A549 (cell line): ENCODE measurements around the gene PGGT1B. TPM values are rescaled to one million over a fixed set of nuclear protein-coding genes. Genes with fewer than 3 reads are reported as not detected.
A peak's percentile ranks its signal among the peaks of the same experiment; 100 is the strongest.

Experiments
- ATAC-seq, 2 experiments: fragments of 200-7000 bp in 1 of 2; fragments of >200 bp in 1 of 2; cut with Nextera tagmentation in 1 of 2; cut with Tn5 transposase in 1 of 2; 3 replicates each; pipeline versions ENCODE4 v1.8.0 to v1.9.1; 2018 to 2020; ENCODE audit warnings: mild to moderate bottlenecking in 1 of 2, moderate library complexity in 1 of 2
- CTCF ChIA-PET: fragments of 300-600 bp; sonication (Branson Sonifier 250); formaldehyde crosslinking; extraction: SDS; loops from one replicate; lab custom pipeline; 2021; ENCODE audit warnings: antibody characterized with exemption, inconsistent platforms; lab: Yijun Ruan, JAX
- POLR2A ChIA-PET: fragments of 350-600 bp; formaldehyde crosslinking; extraction: SDS; loops from one replicate; lab custom pipeline; 2021; ENCODE audit warnings: antibody characterized with exemption, inconsistent platforms; lab: Yijun Ruan, JAX
- DNase-seq, 2 experiments: peaks; one replicate each; pipeline versions ENCODE4 v3.0.0 to v3.0.0-alpha.2; 2011 to 2016; ENCODE audit warnings: low read depth in 1 of 2, low spot score in 1 of 2
- FAIRE-seq: peaks from 2 replicates; lab custom pipeline; 2011; peaks lifted over from hg19 to GRCh38; lab: Jason Lieb, UNC
- H3K27ac ChIP-seq, 2 experiments: fragments of >200 bp; sonication (Bioruptor Twin); formaldehyde crosslinking; 3 replicates each; pipeline ENCODE4 v1.5.1; 2016 to 2017
- H3K4me1 ChIP-seq: fragments of >200 bp; sonication (Bioruptor Twin); formaldehyde crosslinking; 3 replicates; pipeline ENCODE4 v1.6.1; 2016
- H3K4me2 ChIP-seq: fragments of >200 bp; sonication (Bioruptor Twin); formaldehyde crosslinking; 3 replicates; pipeline ENCODE4 v1.6.1; 2016
- H3K4me3 ChIP-seq: fragments of >200 bp; sonication (Bioruptor Twin); formaldehyde crosslinking; 3 replicates; pipeline ENCODE4 v1.5.1; 2016
- H3K9me3 ChIP-seq: fragments of >200 bp; sonication (Bioruptor Twin); formaldehyde crosslinking; 3 replicates; pipeline ENCODE4 v1.6.1; 2016
- CBX2 ChIP-seq: fragments of 200-600 bp; sonication (generic); IDR thresholded peaks from 2 replicates; pipeline ENCODE4 v1.6.1; 2016; ENCODE audit warnings: low read depth, mild to moderate bottlenecking, borderline replicate concordance
- CEBPB ChIP-seq, 2 experiments: fragments of >200 bp in 1 of 2; sonication (Bioruptor Twin) in 1 of 2; formaldehyde crosslinking in 1 of 2; IDR thresholded peaks; 2 replicates each; pipeline ENCODE4 v1.6.1; 2012 to 2016
- EHMT2 ChIP-seq: fragments of 200-600 bp; sonication (generic); IDR thresholded peaks from 2 replicates; pipeline ENCODE4 v1.6.1; 2016; ENCODE audit warnings: antibody characterized with exemption, low read depth, mild to moderate bottlenecking, moderate library complexity
- ESRRA ChIP-seq: fragments of 150-350 bp; IDR thresholded peaks from 2 replicates; pipeline ENCODE4 v1.6.1; 2014; ENCODE audit warnings: mild to moderate bottlenecking, low read length, borderline replicate concordance
- FOSL2 ChIP-seq, 2 experiments: fragments of 450-650 bp in 1 of 2; fragments of >200 bp in 1 of 2; sonication (Bioruptor Twin) in 1 of 2; formaldehyde crosslinking; IDR thresholded peaks; 2 replicates each; pipeline versions ENCODE4 v1.5.0 to v1.6.1; 2016 to 2020; ENCODE audit warnings: mild to moderate bottlenecking in 1 of 2, moderate library complexity in 1 of 2
- HEYL ChIP-seq: fragments of 250-450 bp; sonication (Bioruptor Pico); IDR thresholded peaks from 2 replicates; pipeline ENCODE4 v1.8.0; 2021; ENCODE audit warnings: mild to moderate bottlenecking, moderate library complexity
- HOXA7 ChIP-seq: fragments of 250-450 bp; sonication (Bioruptor Pico); IDR thresholded peaks from 2 replicates; pipeline ENCODE4 v1.5.0; 2020; ENCODE audit warnings: mild to moderate bottlenecking, moderate library complexity
- HOXB13 ChIP-seq: fragments of 250-450 bp; sonication (Bioruptor Pico); IDR thresholded peaks from 2 replicates; pipeline ENCODE4 v1.5.0; 2020; ENCODE audit warnings: low read depth, mild to moderate bottlenecking, moderate library complexity
- JUNB ChIP-seq: fragments of >200 bp; sonication (Bioruptor Twin); formaldehyde crosslinking; IDR thresholded peaks from 2 replicates; pipeline ENCODE4 v1.6.1; 2016
- KDM1A ChIP-seq: fragments of 200-600 bp; sonication (generic); IDR thresholded peaks from 2 replicates; pipeline ENCODE4 v1.6.1; 2016; ENCODE audit warnings: low read depth, mild to moderate bottlenecking
- MAZ ChIP-seq: fragments of 150-350 bp; IDR thresholded peaks from 2 replicates; pipeline ENCODE4 v1.6.1; 2014; ENCODE audit warnings: antibody characterized with exemption, low read depth, low read length, borderline replicate concordance
- MYC ChIP-seq: IDR thresholded peaks from 2 replicates; pipeline ENCODE4 v1.6.1; 2012; ENCODE audit warnings: mild to moderate bottlenecking, inconsistent platforms, low read length, improper control_type of control experiment, borderline replicate concordance
- NFE2L2 ChIP-seq: fragments of 150-350 bp; conservative IDR thresholded peaks from 2 replicates; pipeline ENCODE4 v1.6.1; 2014; ENCODE audit warnings: low read length
- NR3C1 ChIP-seq: fragments of >200 bp; sonication (Bioruptor Twin); formaldehyde crosslinking; IDR thresholded peaks from 3 replicates; pipeline ENCODE4 v1.6.1; 2017
- PHF8 ChIP-seq: fragments of 200-600 bp; sonication (generic); IDR thresholded peaks from 2 replicates; pipeline ENCODE4 v1.6.1; 2016; ENCODE audit warnings: low read depth, mild to moderate bottlenecking, antibody characterized with exemption, moderate library complexity, borderline replicate concordance
- POLR2AphosphoS2 ChIP-seq: conservative IDR thresholded peaks from 2 replicates; pipeline ENCODE4 v1.6.1; 2012; ENCODE audit warnings: low read length, improper control_type of control experiment, inconsistent platforms
- RAD21 ChIP-seq, 2 experiments: fragments of >200 bp in 1 of 2; sonication (Bioruptor Twin) in 1 of 2; formaldehyde crosslinking in 1 of 2; IDR thresholded peaks in 1 of 2; conservative IDR thresholded peaks in 1 of 2; 2 replicates in 1 of 2; 3 replicates in 1 of 2; pipeline ENCODE4 v1.6.1; 2012 to 2018; ENCODE audit warnings: inconsistent platforms in 1 of 2
- RCOR1 ChIP-seq: fragments of 150-350 bp; IDR thresholded peaks from 2 replicates; pipeline ENCODE4 v1.6.1; 2014; ENCODE audit warnings: antibody characterized with exemption, low read length, low read depth
- RFX5 ChIP-seq: fragments of 450-650 bp; IDR thresholded peaks from 2 replicates; pipeline ENCODE4 v1.7.1; 2014; ENCODE audit warnings: antibody characterized with exemption, mild to moderate bottlenecking, moderate library complexity
- SMC3 ChIP-seq: fragments of >200 bp; sonication (Bioruptor Twin); formaldehyde crosslinking; IDR thresholded peaks from 3 replicates; pipeline ENCODE4 v1.6.1; 2018; ENCODE audit warnings: inconsistent platforms
- SREBF2 ChIP-seq: fragments of 450-650 bp; IDR thresholded peaks from 2 replicates; pipeline ENCODE4 v1.6.1; 2014; ENCODE audit warnings: mild to moderate bottlenecking, moderate library complexity
- TFCP2L1 ChIP-seq: fragments of 250-450 bp; sonication (Bioruptor Pico); IDR thresholded peaks from 2 replicates; pipeline ENCODE4 v1.5.0; 2021; ENCODE audit warnings: mild to moderate bottlenecking
- ZSCAN20 ChIP-seq: fragments of 250-450 bp; sonication (Bioruptor Pico); IDR thresholded peaks from 2 replicates; pipeline ENCODE4 v1.8.0; 2022; ENCODE audit warnings: mild to moderate bottlenecking, moderate library complexity
- WGBS: methylation state at CpG from one replicate; pipeline ENCODE4 v1.1.6; 2017; ENCODE audit errors: missing lambda C conversion rate; 5-methylcytosine and 5-hydroxymethylcytosine counted together
- polyA plus RNA-seq, 4 experiments: library from polyadenylated mRNA; depleted of rRNA in 3 of 4; stranded (reverse); fragments of >200 nt; fragmentation: RNase III in 1 of 4; extraction: RNeasy Plus Mini Kit Qiagen cat#74134 plus additional on column Dnase treatment in 1 of 4; gene quantifications; 2 replicates in 3 of 4; 3 replicates in 1 of 4; pipeline ENCODE4 v1.2.3, GENCODE V29; 2011 to 2017
- TF ChIP-seq, protein P1 (sequence below): fragments of 250-450 bp; sonication (Bioruptor Pico); IDR thresholded peaks from 2 replicates; pipeline ENCODE4 v1.5.0; 2021; ENCODE audit warnings: mild to moderate bottlenecking, moderate library complexity, borderline replicate concordance
- TF ChIP-seq, protein P2 (sequence below): IDR thresholded peaks from 2 replicates; pipeline ENCODE4 v1.6.1; 2012
- TF ChIP-seq, protein P3 (sequence below): fragments of >200 bp; sonication (Bioruptor Twin); formaldehyde crosslinking; IDR thresholded peaks from 3 replicates; pipeline ENCODE4 v1.6.1; 2016
- TF ChIP-seq, protein P4 (sequence below): fragments of >200 bp; sonication (Bioruptor Twin); formaldehyde crosslinking; IDR thresholded peaks from 3 replicates; pipeline ENCODE4 v1.5.1; 2016
- TF ChIP-seq, protein P5 (sequence below): IDR thresholded peaks from 2 replicates; pipeline ENCODE4 v1.6.1; 2012; ENCODE audit warnings: low read depth, borderline replicate concordance

The PGGT1B gene
- polyA plus RNA-seq, 2 of the 4 experiments (the other 2 are of a cell fraction), result 6.7 to 15.9 TPM

DNA sequence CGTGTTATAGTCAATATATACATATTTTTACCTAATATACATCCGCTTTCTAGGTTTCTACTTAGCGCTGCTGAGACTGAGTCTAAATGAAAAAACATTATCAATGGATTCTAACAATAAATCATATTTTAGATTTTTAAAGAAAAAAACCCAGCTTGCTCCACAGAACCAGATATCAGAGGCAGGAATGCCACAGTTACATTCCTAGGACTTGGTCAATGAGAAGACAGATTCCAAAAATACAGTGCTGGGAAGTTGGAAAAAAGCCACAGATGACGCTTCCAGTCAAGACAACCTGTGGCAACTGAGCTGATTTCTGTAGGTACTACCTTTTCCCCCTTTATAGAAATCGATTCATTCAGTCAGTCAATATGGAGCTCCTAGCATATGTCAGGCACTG, 34.4 kb upstream of the PGGT1B start:
- POLR2A ChIA-PET, result interaction anchor here (1.1 to 1.3 kb wide), 3 partner anchors 35 to 248 kb away, joined by 3 to 9 read pairs (median 6); partner anchors contain the start of genes FEM1C, PGGT1B and TRIM36
- TF ChIP-seq HOXB13, result no peak
- TF ChIP-seq CEBPB (IDR thresholded peaks at IDR 0.05), result no peak
- TF ChIP-seq, all 56 proteins: peak for 0
- CTCF ChIA-PET, result interaction anchor here (0.7 to 2.6 kb wide), 3 partner anchors 12 to 277 kb away, joined by 3 to 9 read pairs (median 4); no protein-coding TSS in a partner anchor
- no peaks in the 10 kb centered on the region for H3K9me3 ChIP-seq
- DNase-seq, result peak in 1 of 2 experiments; percentile 2
- H3K4me3 ChIP-seq, result peak overlapping the region; percentile 34
- no peak overlapping the region for H3K27ac ChIP-seq
- H3K4me2 ChIP-seq, result peak overlapping the region; percentile 95
- FAIRE-seq, result no peak
- peaks cover 10% of the 10 kb centered on the region for H3K4me1 ChIP-seq
- ATAC-seq, result no peak
- 66% methylated on average over 5 of the region's 5 CpGs for WGBS

DNA sequence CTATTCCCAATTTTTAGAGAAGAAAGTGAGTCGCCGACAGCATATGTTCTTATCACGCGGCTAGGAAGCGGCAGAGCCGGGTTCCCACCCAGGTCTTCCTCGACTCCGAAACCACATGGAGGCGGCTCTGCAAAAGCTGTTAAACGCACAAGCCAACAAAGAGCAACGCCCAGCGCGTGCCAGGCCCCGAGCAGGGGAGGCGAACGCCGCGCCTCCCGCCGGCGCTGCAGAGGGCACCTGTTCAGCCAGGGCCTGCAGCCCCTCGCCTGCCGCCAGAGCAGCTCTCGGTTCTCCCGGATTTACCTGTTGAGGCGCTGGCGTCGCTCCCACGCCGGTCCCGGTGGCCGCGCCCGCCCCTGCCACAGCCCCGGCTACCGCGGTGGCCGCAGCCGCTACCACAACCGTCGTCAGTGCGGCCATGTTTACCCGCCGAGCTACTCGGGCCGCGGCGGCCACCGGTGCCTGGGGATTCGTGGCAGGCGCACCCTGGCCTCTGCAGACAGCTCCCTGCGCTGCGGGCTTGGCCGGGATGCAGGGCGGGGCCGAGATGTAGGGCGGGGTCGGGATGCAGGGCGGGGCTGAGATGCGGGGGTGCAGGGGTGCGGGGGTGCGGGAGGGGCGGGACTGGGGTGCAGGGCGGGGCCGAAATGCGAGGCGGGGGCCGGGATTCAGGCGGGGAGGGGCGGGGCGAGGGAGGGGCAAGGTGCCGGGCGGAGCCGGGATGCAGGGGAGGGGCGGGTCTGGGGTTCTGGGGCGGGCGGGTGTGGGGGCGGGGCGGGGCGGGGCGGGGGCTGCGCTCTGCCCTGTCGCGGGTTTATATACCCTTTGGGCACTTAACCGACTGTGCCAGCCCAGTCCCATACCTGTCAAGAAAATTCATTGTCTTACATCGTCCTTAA, 33.7 kb upstream of the PGGT1B start, which contains the start of gene CCDC112:
TSS of gene CCDC112 (minus strand) at position 531 of the 899 bp plus-strand sequence. CDS start at position 420, 111 bp downstream.
- ATAC-seq (peak; percentile 96 to 97), FAIRE-seq (no peak), DNase-seq (peak; percentile 76 to 88)
- WGBS, result 3% methylated on average over 25 of the region's 86 CpGs
- ChIA-PET POLR2A (interaction anchor here (0.8 to 1.3 kb wide), 6 partner anchors 10 to 329 kb away, joined by 3 to 9 read pairs (median 4); partner anchors contain the start of genes FEM1C, PGGT1B and TRIM36), CTCF (interaction anchor here (0.6 to 2.6 kb wide), 5 partner anchors 12 to 278 kb away, joined by 3 to 9 read pairs (median 4); no protein-coding TSS in a partner anchor)
- Histone ChIP-seq H3K4me3 (peak within 1 kb of the TSS; percentile 72), H3K27ac (peak within 1 kb of the TSS; percentile 76 to 93), H3K4me2 (peak within 1 kb of the TSS; percentile 95), H3K9me3 (no peaks in the 10 kb centered on the region), H3K4me1 (peaks cover 10% of the 10 kb centered on the region)
- no peak for TF ChIP-seq JUNB
- no peak for TF ChIP-seq SREBF2
- peak; percentile 69; the same call in 1 of the 2 replicates for TF ChIP-seq PHF8
- no peak for TF ChIP-seq ESRRA
- TF ChIP-seq, protein P1, sequence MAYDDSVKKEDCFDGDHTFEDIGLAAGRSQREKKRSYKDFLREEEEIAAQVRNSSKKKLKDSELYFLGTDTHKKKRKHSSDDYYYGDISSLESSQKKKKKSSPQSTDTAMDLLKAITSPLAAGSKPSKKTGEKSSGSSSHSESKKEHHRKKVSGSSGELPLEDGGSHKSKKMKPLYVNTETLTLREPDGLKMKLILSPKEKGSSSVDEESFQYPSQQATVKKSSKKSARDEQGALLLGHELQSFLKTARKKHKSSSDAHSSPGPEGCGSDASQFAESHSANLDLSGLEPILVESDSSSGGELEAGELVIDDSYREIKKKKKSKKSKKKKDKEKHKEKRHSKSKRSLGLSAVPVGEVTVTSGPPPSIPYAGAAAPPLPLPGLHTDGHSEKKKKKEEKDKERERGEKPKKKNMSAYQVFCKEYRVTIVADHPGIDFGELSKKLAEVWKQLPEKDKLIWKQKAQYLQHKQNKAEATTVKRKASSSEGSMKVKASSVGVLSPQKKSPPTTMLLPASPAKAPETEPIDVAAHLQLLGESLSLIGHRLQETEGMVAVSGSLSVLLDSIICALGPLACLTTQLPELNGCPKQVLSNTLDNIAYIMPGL (CRISPR knock-in tag), result no peak
- TF ChIP-seq POLR2AphosphoS2, result no peak
- no peak for TF ChIP-seq TFCP2L1 (CRISPR knock-in tag)
- TF ChIP-seq, protein P2, sequence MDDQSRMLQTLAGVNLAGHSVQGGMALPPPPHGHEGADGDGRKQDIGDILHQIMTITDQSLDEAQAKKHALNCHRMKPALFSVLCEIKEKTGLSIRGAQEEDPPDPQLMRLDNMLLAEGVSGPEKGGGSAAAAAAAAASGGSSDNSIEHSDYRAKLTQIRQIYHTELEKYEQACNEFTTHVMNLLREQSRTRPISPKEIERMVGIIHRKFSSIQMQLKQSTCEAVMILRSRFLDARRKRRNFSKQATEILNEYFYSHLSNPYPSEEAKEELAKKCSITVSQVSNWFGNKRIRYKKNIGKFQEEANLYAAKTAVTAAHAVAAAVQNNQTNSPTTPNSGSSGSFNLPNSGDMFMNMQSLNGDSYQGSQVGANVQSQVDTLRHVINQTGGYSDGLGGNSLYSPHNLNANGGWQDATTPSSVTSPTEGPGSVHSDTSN, result no peak
- TF ChIP-seq FOSL2 (IDR thresholded peaks at IDR 0.05), result no peak
- 0 out of 2 replicates have a peak, but pooled peaks have one; percentile 5 for TF ChIP-seq FOSL2 (CRISPR knock-in tag; IDR thresholded peaks at IDR 0.05)
- TF ChIP-seq NR3C1, result no peak
- TF ChIP-seq CBX2, result no peak
- no peak for TF ChIP-seq NFE2L2
- TF ChIP-seq SMC3, result no peak
- TF ChIP-seq, protein P3, sequence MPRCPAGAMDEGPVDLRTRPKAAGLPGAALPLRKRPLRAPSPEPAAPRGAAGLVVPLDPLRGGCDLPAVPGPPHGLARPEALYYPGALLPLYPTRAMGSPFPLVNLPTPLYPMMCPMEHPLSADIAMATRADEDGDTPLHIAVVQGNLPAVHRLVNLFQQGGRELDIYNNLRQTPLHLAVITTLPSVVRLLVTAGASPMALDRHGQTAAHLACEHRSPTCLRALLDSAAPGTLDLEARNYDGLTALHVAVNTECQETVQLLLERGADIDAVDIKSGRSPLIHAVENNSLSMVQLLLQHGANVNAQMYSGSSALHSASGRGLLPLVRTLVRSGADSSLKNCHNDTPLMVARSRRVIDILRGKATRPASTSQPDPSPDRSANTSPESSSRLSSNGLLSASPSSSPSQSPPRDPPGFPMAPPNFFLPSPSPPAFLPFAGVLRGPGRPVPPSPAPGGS, result no peak
- TF ChIP-seq, protein P4, sequence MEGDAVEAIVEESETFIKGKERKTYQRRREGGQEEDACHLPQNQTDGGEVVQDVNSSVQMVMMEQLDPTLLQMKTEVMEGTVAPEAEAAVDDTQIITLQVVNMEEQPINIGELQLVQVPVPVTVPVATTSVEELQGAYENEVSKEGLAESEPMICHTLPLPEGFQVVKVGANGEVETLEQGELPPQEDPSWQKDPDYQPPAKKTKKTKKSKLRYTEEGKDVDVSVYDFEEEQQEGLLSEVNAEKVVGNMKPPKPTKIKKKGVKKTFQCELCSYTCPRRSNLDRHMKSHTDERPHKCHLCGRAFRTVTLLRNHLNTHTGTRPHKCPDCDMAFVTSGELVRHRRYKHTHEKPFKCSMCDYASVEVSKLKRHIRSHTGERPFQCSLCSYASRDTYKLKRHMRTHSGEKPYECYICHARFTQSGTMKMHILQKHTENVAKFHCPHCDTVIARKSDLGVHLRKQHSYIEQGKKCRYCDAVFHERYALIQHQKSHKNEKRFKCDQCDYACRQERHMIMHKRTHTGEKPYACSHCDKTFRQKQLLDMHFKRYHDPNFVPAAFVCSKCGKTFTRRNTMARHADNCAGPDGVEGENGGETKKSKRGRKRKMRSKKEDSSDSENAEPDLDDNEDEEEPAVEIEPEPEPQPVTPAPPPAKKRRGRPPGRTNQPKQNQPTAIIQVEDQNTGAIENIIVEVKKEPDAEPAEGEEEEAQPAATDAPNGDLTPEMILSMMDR, result no peak
- TF ChIP-seq MAZ, result no peak
- TF ChIP-seq EHMT2, result no peak
- TF ChIP-seq, protein P5, sequence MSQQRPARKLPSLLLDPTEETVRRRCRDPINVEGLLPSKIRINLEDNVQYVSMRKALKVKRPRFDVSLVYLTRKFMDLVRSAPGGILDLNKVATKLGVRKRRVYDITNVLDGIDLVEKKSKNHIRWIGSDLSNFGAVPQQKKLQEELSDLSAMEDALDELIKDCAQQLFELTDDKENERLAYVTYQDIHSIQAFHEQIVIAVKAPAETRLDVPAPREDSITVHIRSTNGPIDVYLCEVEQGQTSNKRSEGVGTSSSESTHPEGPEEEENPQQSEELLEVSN, result peak; percentile 82
- peak; percentile 53; the same call in 1 of the 2 replicates for TF ChIP-seq MYC
- TF ChIP-seq RAD21 (conservative IDR thresholded peaks at IDR 0.05 in 1 of 2, IDR thresholded peaks at IDR 0.05 in 1 of 2), result no peak
- no peak for TF ChIP-seq HOXA7 (CRISPR knock-in tag)
- no peak for TF ChIP-seq ZSCAN20
- TF ChIP-seq RCOR1, result no peak
- TF ChIP-seq HEYL (CRISPR knock-in tag), result no peak
- TF ChIP-seq KDM1A, result no peak
- TF ChIP-seq RFX5, result no peak
- no peak for TF ChIP-seq CEBPB (IDR thresholded peaks at IDR 0.05)
